Tibial artery (tissue), 4 donors: Measurements from ENCODE around the gene GSK3A.

Experiments used
- DNase-seq, 2 donors: peaks; one replicate each; pipeline ENCODE4 v3.0.0-alpha.2; 2019
- H3K27ac ChIP-seq, 2 donors: fragments of 200-600 bp; sonication (generic) in 1 of 2; 1 replicate in 1 of 2; 2 replicates in 1 of 2; pipeline ENCODE4 v1.5.1; 2018 to 2019; ENCODE audit warnings: mild to moderate bottlenecking in 1 of 2
- H3K27me3 ChIP-seq, 2 donors: fragments of 200-600 bp; sonication (generic) in 1 of 2; one replicate each; pipeline versions ENCODE4 v1.5.1 to v1.6.0; 2016 to 2019
- H3K36me3 ChIP-seq, 3 donors: fragments of 200-600 bp; sonication (generic) in 2 of 3; one replicate each; pipeline ENCODE4 v1.5.1; 2016 to 2019; ENCODE audit warnings: mild to moderate bottlenecking in 2 of 3
- H3K4me1 ChIP-seq, 4 donors: fragments of 200-600 bp; sonication (generic) in 2 of 4; 1 replicate in 3 of 4; 2 replicates in 1 of 4; pipeline ENCODE4 v1.5.1; 2016 to 2019
- H3K4me3 ChIP-seq, 2 donors: fragments of 200-600 bp; sonication (generic) in 1 of 2; 1 replicate in 1 of 2; 2 replicates in 1 of 2; pipeline ENCODE4 v1.5.1; 2018 to 2019; ENCODE audit warnings: mild to moderate bottlenecking in 2 of 2
- H3K9me3 ChIP-seq, 3 donors: fragments of 200-600 bp; sonication (generic) in 1 of 3; one replicate each; pipeline ENCODE4 v1.5.1; 2016 to 2019
- intact Hi-C: fragments of 100-400 bp; cut with DNase I; formaldehyde crosslinking; loops from one replicate; pipeline ENCODE4 v1.15.0; 2023; ENCODE audit warnings: low total_unique reads
- TF ChIP-seq, protein P1 (sequence below), 2 experiments: fragments of 200-600 bp in 1 of 2; fragments of 450-650 bp in 1 of 2; IDR thresholded peaks; one replicate each; pipeline ENCODE4 v1.5.1; 2017 to 2019; ENCODE audit warnings: antibody characterized with exemption in 2 of 2, mild to moderate bottlenecking in 1 of 2, moderate library complexity in 1 of 2

Gene GSK3A

DNA sequence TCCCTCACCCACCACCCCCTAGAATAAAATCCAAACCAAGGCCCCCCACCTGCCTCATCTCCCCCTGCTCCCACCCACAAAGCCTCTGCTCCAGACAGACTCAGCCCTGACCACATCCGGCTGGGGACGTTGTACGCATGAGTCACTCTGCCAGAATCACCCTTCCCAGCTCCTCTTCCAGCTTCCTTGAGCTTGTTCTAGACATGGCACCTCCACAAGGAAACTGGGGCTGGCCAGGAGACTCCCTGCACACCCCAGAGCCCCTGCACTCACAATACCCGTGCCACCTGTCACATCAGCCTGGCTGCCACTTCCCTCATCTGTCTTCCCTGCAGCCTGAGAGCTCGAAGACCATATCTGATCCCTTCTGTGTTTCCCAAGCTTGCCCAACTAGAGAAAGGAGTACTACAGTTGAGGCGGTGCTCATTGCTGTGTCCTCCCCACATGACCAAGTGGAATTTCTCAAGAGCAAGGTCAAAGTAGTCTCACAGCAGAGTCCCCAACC, 34.6 kb downstream of the GSK3A start:
- H3K36me3 ChIP-seq = peaks cover 54 to 99% (median 82%) of the 10 kb centered on the region in 3 donors
- no peak overlapping the region for H3K27ac ChIP-seq

DNA sequence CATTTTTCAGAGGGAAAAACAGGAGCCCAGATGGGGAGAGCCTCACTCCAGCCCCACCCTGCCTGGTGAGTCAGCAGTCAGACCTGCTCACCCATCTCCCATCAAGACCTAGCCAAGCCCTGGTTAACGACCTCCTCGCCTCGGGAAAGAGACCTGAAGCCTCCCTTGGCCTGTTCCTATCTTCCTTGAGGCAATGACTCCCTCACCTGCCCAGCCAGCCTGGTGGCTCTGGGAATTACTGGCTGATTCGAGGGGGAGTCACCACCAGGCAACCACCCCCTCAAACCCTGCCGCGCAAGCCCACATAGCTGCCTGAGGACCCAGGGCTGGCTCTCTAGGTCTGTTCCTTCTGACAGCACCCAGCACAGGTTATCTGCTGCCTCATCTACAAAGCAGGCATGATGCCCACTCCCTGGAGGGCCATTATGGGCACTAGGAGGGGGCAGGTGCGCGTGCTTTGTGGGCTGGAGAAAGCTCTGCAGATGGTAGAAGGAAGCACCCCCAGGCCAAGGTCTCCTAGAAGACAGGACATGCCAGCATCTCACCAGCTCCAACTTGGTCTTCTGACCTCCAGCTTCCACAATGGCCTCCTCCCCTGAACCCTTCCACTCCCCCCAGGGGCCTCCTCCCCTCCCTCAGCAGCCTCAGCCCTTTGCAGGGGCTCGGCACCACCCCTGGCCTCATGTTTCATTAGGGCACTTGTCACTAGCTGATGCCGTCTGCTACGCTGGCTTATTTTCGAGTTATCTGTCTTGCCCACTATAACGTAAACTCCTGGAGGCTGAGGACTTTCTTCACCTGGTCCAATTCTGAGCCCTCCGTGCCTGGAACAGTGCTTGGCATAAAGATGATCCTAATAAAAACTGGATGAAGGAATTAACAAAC, 35.3 kb downstream of the GSK3A start:
- Histone ChIP-seq H3K27me3 (no peaks in the 10 kb centered on the region), H3K9me3 (no peaks in the 10 kb centered on the region), H3K4me3 (no peak overlapping the region), H3K27ac (no peak overlapping the region), H3K4me1 (peaks cover 0 to 12% (median 0%) of the 10 kb centered on the region in 4 donors), H3K36me3 (peaks cover 52 to 99% (median 83%) of the 10 kb centered on the region in 3 donors)
- TF ChIP-seq, protein P1, sequence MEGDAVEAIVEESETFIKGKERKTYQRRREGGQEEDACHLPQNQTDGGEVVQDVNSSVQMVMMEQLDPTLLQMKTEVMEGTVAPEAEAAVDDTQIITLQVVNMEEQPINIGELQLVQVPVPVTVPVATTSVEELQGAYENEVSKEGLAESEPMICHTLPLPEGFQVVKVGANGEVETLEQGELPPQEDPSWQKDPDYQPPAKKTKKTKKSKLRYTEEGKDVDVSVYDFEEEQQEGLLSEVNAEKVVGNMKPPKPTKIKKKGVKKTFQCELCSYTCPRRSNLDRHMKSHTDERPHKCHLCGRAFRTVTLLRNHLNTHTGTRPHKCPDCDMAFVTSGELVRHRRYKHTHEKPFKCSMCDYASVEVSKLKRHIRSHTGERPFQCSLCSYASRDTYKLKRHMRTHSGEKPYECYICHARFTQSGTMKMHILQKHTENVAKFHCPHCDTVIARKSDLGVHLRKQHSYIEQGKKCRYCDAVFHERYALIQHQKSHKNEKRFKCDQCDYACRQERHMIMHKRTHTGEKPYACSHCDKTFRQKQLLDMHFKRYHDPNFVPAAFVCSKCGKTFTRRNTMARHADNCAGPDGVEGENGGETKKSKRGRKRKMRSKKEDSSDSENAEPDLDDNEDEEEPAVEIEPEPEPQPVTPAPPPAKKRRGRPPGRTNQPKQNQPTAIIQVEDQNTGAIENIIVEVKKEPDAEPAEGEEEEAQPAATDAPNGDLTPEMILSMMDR (IDR thresholded peaks at IDR 0.05) = no peak
- intact Hi-C loops = no loop called here
- DNase-seq = no peak

More for the DNA sequence above, 34.6 kb downstream of the GSK3A start:
- peaks cover 0 to 12% (median 0%) of the 10 kb centered on the region in 4 donors for H3K4me1 ChIP-seq
- H3K9me3 ChIP-seq = no peaks in the 10 kb centered on the region
- TF ChIP-seq, protein P1 (IDR thresholded peaks at IDR 0.05) = no peak
- no peak for DNase-seq
- intact Hi-C loops = no loop called here
- no peak overlapping the region for H3K4me3 ChIP-seq
- H3K27me3 ChIP-seq = no peaks in the 10 kb centered on the region

DNA sequence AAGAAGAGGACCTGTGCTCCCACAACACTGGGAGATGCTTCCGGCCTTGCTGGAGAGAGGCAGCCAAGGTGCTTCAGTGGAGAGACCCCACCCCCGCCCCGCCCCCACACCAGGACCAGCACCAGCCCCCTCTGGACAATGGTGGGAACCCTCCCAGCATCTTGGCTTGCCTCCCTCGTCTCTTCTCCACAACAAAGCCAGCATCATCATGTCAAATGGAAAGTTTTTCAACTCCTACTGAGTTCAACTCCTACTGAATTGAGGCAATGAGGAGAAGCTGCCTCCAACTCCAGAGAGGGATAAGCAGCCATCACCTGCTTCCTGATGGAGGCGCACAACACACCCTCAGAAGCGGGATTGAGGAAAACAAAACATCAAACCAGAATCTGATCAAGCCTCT, 37.7 kb downstream of the GSK3A start:
- no peaks in the 10 kb centered on the region for H3K9me3 ChIP-seq
- no peaks in the 10 kb centered on the region for H3K27me3 ChIP-seq
- intact Hi-C loops = no loop called here
- no peak overlapping the region for H3K27ac ChIP-seq
- TF ChIP-seq, protein P1 (IDR thresholded peaks at IDR 0.05) = no peak
- H3K4me1 ChIP-seq = peaks cover 0 to 12% (median 0%) of the 10 kb centered on the region in 4 donors
- H3K4me3 ChIP-seq = no peak overlapping the region
- H3K36me3 ChIP-seq = peaks cover 50 to 100% (median 94%) of the 10 kb centered on the region in 3 donors
- no peak for DNase-seq

DNA sequence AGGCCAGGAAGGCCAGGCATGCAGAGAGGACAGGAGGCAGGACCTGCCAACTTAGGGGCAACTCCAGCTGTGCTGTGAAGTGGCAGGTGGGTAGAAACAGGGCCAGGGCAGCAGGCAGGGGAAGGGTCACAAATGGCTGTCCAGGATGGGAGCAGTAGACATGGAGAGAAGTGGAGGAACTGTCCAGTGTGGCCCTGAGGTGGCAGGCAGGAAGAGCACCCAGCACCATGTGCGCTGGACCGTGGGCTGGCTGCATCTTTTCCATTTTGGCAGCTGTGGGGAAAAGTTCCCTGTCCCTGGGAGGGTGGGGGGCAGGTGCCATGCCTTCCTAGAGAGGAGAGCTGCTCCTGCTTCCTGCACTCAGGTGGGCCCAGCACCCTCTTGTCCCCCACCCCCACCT, 38.7 kb downstream of the GSK3A start:
- DNase-seq = no peak

DNA sequence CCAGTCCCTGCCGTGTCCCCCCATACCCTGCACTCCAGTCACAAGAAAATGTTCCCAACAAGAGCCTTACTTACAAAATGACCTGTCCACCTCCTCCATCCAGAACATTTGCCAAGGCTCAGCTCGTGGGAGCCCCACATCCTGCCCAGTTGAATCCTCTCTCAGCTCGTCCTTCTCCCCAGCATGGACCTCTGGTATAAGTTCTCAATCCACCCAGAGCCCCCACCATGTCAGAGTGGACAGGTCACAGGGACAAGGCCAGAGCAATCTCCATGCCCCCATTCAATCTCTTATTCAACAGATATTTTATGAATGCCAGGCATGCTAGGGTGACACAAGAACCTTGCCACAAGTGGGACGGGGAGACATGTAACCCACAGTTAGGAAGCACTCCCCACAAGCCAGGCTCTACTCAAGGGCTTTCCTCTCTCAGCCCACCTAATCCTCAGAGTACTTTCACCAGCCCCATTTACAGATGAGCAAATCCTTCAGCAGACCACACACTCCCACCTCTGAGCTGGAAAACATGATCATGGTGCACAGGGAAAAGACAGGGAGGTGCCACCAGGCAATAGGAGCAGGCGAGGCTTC, 40.0 kb downstream of the GSK3A start:
- Histone ChIP-seq H3K4me1 (peaks cover 0 to 8% (median 0%) of the 10 kb centered on the region in 4 donors), H3K36me3 (peaks cover 45 to 100% (median 95%) of the 10 kb centered on the region in 3 donors), H3K9me3 (no peaks in the 10 kb centered on the region), H3K4me3 (no peak overlapping the region), H3K27me3 (no peaks in the 10 kb centered on the region), H3K27ac (no peak overlapping the region)
- TF ChIP-seq, protein P1 (IDR thresholded peaks at IDR 0.05) = no peak
- intact Hi-C loops = no loop called here
- no peak for DNase-seq

More for the DNA sequence above, 38.7 kb downstream of the GSK3A start:
- intact Hi-C loops = no loop called here
- Histone ChIP-seq H3K9me3 (no peaks in the 10 kb centered on the region), H3K4me3 (no peak overlapping the region), H3K4me1 (peaks cover 0 to 18% (median 0%) of the 10 kb centered on the region in 4 donors), H3K36me3 (peaks cover 50 to 100% (median 94%) of the 10 kb centered on the region in 3 donors), H3K27me3 (no peaks in the 10 kb centered on the region), H3K27ac (no peak overlapping the region)
- TF ChIP-seq, protein P1 (IDR thresholded peaks at IDR 0.05) = no peak
